Iris pigment epithelial cell (primary cell): ENCODE data around the gene IFNL1.
"Not testable (repeated sequence)": the region's sequence is repeated elsewhere in the genome, so short reads cannot be mapped to it uniquely, and the experiment has no call there.

Source experiments
- DNase-seq: peaks from one replicate; pipeline ENCODE4 v3.0.0-alpha.2; 2011; ENCODE audit warnings: low read depth

Gene IFNL1

DNA sequence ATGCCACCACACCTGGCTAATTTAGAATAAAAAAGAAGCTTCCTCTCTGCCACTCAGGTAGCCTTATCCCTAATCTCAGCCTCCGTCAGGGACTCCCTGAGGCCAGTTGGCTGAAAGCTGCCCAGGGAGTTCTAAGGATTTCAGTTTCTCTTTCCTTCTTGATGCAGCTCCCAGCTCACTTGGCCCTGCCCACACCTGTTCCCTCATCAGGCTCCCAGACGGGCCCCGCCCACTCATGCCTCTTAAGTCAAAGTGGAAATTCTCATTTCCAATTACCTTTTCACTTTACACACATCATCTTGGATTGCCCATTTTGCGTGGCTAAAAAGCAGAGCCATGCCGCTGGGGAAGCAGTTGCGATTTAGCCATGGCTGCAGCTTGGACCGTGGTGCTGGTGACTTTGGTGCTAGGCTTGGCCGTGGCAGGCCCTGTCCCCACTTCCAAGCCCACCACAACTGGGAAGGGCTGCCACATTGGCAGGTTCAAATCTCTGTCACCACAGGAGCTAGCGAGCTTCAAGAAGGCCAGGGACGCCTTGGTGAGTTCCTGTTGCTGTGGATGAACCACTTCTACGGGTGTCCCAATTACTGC lies at the start of gene IFNL1:
TSS of gene IFNL1 (plus strand) at position 353 of the 591 bp plus-strand sequence. CDS start at position 368, 15 bp downstream.
- no peak for DNase-seq

GRCh38 chr19:39246951-39247669 lies 49.1 kb upstream of the IFNL1 start:
- peak; percentile 32 for DNase-seq

DNA sequence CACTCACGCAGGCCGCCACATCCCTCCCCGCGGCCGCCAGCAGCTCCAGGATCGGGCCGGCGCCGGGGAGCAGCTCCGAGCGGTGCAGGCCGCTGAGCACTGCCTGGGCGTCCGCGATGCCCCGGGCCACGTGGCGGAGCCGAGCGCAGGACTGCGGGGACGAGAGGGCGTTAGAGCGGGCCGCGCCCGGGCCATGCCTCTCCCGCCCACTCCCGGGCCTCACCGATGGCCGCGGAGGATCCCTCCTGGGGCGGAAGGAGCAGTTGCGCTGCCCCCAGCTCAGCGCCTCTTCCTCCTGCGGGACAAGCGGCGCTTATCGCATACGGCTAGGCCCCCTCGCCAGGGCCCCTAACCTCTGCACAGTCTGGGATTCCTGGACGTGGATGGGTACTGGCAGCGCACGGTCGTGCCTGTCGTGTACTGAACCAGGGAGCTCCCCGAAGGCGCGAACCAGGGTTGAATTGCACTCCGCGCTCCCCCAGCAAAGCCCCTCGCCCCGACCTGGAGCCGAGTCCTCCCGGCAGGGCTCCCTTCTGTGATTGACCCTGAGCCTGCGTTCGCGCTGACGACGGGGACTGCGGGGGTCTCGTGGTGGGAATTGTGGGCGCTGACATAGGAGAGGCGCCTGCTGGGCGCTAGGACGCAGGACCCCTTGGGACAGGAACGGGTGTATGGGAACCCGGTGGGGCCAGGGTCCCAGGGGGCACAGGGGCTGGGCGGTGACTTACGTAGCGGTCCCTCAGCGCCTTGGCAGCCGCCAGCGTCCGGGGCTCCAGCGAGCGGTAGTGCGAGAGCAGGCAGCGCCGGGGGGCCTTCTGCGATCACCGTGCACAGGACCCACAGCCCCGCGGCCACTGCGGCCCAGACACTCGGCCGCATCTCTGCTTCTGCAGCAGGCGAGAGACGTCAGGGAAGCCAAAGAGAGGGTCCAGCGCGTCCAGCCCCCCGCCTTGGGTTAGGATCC lies 48.2 kb upstream of the IFNL1 start:
- DNase-seq, result no peak

GRCh38 chr19:39248806-39249205 lies 47.4 kb upstream of the IFNL1 start, which contains the start of gene IFNL4:
TSS of gene IFNL4 (minus strand) at chr19:39248856.
- no peak for DNase-seq

GRCh38 chr19:39251081-39251480 lies 45.1 kb upstream of the IFNL1 start:
- DNase-seq, result no peak

DNA sequence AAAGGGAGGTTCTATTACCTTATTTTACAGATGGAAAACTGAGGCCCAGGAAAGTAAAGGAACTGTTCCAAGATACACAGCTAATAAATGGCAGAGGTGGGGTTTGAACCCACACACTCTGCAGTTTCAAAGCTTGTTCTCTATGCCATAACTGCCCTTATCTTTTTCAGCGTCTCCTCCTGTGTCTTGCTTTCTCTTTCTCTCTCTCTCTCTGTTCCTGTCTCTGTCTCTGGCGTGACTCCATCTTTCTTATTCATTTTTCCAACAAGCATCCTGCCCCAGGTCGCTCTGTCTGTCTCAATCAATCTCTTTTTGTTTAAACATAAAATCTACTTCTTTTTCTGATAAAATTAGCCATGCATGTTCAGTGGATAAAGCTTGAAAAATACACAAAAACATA lies 44.4 kb upstream of the IFNL1 start:
- DNase-seq, result no peak

DNA sequence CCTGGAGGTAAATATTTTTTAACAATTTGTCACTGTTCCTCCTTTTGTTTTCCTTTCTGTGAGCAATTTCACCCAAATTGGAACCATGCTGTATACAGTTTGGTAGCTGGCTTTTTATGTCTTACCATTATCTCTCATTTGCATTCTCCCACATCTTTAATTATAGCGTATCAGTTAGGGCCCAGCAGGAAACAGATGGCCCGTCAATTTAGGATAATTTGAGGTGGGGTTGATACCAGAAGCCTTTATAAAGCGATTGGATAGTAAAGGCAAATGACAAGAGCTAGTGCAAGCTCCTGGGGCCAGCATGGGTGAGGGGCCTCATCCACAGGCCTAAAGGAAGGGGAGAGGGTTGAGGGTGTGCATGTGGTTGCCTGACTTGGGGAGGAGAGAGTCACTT lies 43.7 kb upstream of the IFNL1 start:
- no peak for DNase-seq

DNA sequence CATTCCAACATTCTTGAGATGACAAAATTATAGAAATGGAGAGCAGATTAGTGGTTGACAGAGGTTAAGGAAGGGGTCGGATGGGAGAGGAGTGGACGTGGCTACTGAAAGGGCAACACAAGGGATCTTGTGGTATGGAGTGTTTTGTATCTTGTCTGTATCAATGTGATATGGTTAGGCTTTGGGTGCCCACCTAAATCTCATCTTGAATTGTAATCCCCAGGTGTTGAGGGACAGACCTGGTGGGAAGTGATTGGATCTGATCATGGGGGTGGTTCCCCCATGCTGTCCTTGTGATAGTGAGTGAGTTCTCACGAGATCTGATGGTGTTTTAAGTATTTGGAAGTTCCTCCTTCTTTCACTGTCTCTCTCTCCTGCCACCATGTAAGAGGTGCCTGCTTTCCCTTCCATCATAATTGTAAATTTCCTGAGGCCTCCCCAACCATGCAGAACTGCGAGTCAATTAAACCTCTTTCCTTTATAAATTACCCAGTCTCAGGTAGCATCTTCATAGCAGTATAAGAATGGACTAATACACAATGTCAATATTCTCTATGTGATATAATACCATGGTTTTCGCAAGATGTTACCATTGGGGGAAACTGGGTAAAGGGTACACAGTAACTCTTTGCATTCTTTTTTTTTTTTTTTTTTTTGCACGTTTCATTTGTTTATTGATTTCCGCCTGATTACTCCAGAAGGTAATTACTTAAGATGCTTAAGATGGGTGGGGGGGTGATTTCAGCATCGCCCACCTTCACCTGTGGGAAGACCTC lies 42.6 kb upstream of the IFNL1 start:
- DNase-seq, result no peak

DNA sequence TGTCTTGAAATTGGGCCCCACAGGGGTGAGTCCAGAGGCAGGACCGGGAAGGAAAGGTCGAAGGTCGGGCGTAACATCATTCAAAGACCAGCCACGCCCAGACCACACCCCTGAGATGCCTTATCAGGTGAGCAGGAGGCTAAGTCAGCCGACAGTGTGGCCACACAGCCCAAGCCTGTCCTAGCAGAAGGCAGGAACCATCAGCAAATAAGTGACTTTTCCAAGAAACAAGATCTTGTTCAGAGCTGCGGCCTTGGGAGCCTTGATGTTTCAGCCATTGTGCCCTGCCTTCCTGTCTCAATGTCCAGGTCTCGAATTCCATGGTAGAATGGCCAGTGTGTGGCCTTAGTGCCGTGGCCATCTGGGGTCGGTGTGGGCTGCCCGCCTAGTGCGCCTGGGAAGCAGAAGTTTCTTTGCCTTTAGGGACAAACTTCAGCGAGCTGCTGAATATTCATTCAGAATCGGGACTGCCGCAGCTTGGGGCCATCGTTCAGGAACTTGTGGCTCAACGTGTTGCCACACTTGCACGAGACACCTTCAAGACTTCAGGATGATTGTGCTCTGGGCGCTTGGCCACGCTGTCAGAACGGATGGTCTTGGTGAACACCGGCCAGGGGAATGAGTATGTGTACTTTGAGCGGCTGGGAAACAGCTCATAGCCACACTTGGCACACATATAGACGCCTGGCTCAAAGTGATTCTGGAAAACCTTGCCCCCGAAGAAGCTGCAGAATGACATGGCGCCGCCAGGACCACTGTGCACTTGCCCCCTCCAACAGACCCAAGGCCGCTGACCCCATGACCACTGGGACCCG lies 41.5 kb upstream of the IFNL1 start:
- DNase-seq, result no peak

DNA sequence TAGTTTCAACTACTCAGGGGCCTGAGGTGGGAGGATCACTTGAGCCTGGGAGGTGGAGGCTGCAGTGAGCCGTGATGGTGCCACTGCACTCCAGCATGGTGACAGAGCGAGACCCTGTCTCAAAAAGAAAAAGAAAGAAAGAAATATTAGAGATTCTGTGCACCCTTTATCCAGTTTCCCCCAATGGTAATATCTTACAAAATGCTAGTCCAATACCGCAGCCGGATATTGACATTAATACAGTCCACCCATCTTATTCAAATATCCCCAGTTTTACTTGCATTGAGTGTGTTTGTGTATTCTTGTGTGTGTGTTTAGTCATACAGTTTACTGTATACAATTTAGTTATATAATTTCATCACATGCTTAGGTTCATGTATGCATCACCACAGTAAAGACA lies 39.0 kb upstream of the IFNL1 start:
- no peak for DNase-seq

GRCh38 chr19:39261704-39262103 lies 34.5 kb upstream of the IFNL1 start:
- DNase-seq, result no peak

DNA sequence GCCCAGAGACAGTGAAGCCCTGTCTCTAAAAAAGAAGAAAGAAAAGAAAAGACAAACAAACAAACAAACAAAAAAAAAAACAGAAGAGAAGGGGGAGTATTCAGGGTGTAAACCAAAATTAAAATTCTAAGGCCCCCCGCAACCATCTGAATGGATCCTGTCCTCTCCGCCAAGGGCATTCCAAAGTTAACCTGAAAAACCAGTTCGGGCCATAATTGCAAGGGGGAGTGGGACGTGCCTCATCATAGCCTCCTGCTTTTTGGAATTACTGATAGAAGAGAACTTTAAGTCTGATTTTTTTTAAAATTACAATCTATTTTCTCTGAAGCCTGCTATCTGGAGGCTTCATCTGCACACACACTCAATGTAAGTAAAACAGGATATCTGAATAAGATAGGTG lies 33.7 kb upstream of the IFNL1 start:
- DNase-seq, result no peak

DNA sequence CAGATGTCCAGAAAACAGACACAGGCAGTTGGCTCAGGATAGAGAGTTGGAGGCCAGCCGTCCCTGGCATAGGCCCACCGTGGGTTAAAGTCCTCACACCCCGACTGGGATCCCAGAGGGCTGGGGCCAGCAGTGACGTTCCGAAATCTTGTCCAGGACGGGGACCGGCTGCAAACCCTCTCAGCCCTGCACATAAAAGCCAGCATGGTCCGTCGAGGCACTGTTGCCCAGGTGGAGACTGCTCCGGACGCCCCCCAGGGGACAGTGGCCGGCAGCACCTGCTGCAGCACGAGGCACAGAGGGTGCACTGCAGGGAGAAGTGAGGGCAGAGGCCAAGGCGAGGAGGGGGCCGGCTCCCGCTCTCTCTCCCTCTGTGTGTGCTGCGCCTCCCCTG lies 32.3 kb upstream of the IFNL1 start:
- no peak for DNase-seq

DNA sequence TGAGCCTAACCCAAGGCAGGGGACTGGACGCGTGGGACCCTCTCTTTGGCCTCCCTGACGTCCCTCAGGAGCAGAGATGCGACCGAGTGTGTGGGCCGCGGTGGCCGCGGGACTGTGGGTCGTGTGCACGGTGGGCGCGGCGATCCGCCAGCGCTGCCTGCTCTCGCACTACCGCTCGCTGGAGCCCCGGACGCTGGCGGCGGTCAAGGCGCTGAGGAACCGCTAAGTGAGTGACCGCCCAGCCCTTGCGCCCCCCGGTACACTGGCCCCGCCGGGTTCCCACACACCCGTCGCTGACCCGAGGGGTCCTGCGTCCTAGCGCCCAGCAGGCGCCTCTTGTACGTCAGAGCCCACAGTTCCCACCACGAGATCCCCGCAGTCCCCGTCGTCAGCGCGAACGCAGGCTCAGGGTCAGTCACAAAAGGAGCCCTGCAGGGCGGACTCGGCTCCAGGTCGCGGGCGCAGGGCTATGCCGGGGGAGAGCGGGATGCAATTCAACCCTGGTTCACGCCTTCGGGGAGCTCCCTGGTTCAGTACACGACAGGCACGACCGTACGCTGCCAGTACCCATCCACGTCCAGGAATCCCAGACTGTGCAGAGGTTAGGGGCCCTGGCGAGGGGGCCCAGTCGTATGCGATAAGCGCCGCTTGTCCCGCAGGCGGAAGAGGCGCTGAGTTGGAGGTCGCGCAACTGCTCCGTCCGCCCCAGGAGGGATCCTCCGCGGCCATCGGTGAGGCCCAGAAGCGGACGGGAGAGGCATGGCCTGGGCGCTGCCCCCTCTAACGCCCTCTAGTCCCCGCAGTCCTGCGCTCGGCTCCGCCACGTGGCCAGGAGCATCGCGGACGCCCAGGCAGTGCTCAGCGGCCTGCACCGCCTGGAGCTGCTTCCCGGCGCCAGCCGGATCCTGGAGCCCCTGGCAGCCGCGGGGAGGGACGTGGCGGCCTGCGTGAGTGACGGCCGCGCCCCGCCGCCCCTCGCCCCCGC lies 31.6 kb upstream of the IFNL1 start:
- no peak for DNase-seq

- DNase-seq, result no peak
Observed at GRCh38 chr19:39265321-39265916, 30.8 kb upstream of the IFNL1 start.

DNA sequence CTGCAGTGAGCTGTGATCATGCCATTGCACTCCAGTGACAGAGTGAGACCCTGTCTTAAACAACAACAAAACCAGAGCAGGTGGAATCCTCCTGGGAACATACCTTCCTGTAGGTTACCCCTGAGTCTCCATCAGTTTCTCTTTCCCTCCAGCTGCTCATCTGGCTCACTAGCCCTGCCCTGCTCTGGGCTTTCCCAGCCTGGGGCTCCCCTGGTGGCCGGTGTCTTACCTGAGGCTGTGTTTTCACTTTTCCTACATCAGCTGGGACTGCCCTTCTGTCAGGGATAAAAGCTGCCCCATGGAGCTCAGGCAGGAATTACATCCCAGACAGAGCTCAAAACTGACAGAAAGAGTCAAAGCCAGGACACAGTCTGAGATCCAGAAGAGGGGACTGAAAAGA lies 28.1 kb upstream of the IFNL1 start, which contains the start of gene IFNL2:
TSS of gene IFNL2 (plus strand) at position 312 of the 400 bp plus-strand sequence. CDS start 173 bp downstream, outside the sequence.
- DNase-seq, result not testable (repeated sequence)

DNA sequence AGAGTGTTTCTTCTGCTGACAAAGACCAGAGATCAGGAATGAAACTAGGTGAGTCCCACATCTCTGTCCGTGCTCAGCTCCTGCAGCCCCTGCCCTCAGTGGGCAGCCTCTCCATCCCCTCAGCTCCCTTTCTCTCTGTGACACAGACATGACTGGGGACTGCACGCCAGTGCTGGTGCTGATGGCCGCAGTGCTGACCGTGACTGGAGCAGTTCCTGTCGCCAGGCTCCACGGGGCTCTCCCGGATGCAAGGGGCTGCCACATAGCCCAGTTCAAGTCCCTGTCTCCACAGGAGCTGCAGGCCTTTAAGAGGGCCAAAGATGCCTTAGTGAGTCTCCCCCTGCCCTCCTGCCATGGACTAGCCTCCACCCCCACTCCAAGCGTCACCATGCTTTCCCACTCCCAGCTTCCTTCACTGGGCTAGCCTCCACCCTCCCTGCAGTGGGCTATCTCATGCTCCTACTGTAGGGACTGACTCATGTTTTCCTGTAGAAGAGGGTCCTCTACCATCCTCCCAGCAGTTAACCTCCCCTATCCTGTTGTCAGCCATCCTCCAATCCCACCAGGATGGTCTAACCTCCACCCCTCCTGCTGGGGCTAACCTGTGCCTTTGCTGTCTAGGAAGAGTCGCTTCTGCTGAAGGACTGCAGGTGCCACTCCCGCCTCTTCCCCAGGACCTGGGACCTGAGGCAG lies 27.5 kb upstream of the IFNL1 start:
- DNase-seq, result not testable (repeated sequence)

- DNase-seq, result not testable (repeated sequence)
Observed at GRCh38 chr19:39269369-39269768, 26.8 kb upstream of the IFNL1 start.
